Muscle of leg (tissue), 9 donors: ENCODE results near the gene KNDC1. TPM values are rescaled to one million over a fixed set of nuclear protein-coding genes. Genes with fewer than 3 reads are reported as not detected.

Experiments
- polyA plus RNA-seq, 8 donors: library from polyadenylated mRNA; unstranded; fragments of 120-200 nt; gene quantifications; one replicate each; pipeline versions ENCODE4 v1.2.1 to v1.2.3, GENCODE V29; 2013; ENCODE audit warnings: inconsistent platforms in 1 of 8, low replicate concordance in 1 of 8; ENCODE audit not compliant: insufficient read length in 8 of 8, insufficient read depth in 1 of 8
- total RNA-seq: library from RNA; stranded (reverse); fragments of 120-200 nt; gene quantifications from one replicate; pipeline ENCODE4 v1.2.4, GENCODE V29; 2013

The KNDC1 gene
- total and polyA plus RNA-seq, 9 donors = 1.5 to 9.8 (median 4.4) TPM

Other genes with a start within 250 kb of the KNDC1 start
- gene CFAP46, start 217.6 kb upstream of the KNDC1 start, total RNA-seq = 0.22 TPM
- 1 to 10 TPM in 1 of 8 donors, under 1 TPM in 7; 0.38 to 1.1 (median 0.67) TPM for gene CFAP46, start 217.6 kb upstream of the KNDC1 start, polyA plus RNA-seq
- 0.80 TPM for gene ADGRA1, start 72.3 kb upstream of the KNDC1 start, total RNA-seq
- 1 to 10 TPM; 2.6 to 3.5 (median 3.1) TPM for gene ADGRA1, start 72.3 kb upstream of the KNDC1 start, polyA plus RNA-seq
- not detected for gene UTF1, start 70.0 kb downstream of the KNDC1 start, total RNA-seq
- gene UTF1, start 70.0 kb downstream of the KNDC1 start, polyA plus RNA-seq = not detected
- gene VENTX, start 77.6 kb downstream of the KNDC1 start, total RNA-seq = 0.04 TPM
- gene VENTX, start 77.6 kb downstream of the KNDC1 start, polyA plus RNA-seq = under 1 TPM; 0.11 to 0.24 (median 0.17) TPM
- gene ADAM8, start 116.6 kb downstream of the KNDC1 start, total RNA-seq = 1.4 TPM
- gene ADAM8, start 116.6 kb downstream of the KNDC1 start, polyA plus RNA-seq = 1 to 10 TPM; 1.4 to 3.0 (median 2.0) TPM
- gene TUBGCP2, start 148.7 kb downstream of the KNDC1 start, total RNA-seq = 38.0 TPM
- gene TUBGCP2, start 148.7 kb downstream of the KNDC1 start, polyA plus RNA-seq = 10 to 100 TPM; 33.6 to 51.2 (median 39.8) TPM
- 22.3 TPM for gene ZNF511, start 148.7 kb downstream of the KNDC1 start, total RNA-seq
- gene ZNF511, start 148.7 kb downstream of the KNDC1 start, polyA plus RNA-seq = 10 to 100 TPM; 30.8 to 43.9 (median 37.4) TPM
- gene CALY, start 176.7 kb downstream of the KNDC1 start, total RNA-seq = not detected
- gene CALY, start 176.7 kb downstream of the KNDC1 start, polyA plus RNA-seq = under 1 TPM in 2 of 8 donors, not detected in 6; 0.08 to 0.16 TPM
- not detected for gene PRAP1, start 187.2 kb downstream of the KNDC1 start, total RNA-seq
- 1 to 10 TPM in 1 of 8 donors, under 1 TPM in 2, not detected in 5; 0.21 to 3.7 (median 0.36) TPM for gene PRAP1, start 187.2 kb downstream of the KNDC1 start, polyA plus RNA-seq
- gene FUOM, start 197.8 kb downstream of the KNDC1 start, total RNA-seq = 12.1 TPM
- 10 to 100 TPM in 1 of 8 donors, 1 to 10 TPM in 7; 5.6 to 11.7 (median 7.4) TPM for gene FUOM, start 197.8 kb downstream of the KNDC1 start, polyA plus RNA-seq
- gene ECHS1, start 213.1 kb downstream of the KNDC1 start, total RNA-seq = 109 TPM
- 100 to 1,000 TPM; 107 to 147 (median 128) TPM for gene ECHS1, start 213.1 kb downstream of the KNDC1 start, polyA plus RNA-seq
- 3.4 TPM for gene PAOX, start 219.0 kb downstream of the KNDC1 start, total RNA-seq
- gene PAOX, start 219.0 kb downstream of the KNDC1 start, polyA plus RNA-seq = 1 to 10 TPM; 2.7 to 4.9 (median 3.8) TPM
- 22.7 TPM for gene MTG1, start 233.9 kb downstream of the KNDC1 start, total RNA-seq
- 10 to 100 TPM; 34.0 to 52.3 (median 41.1) TPM for gene MTG1, start 233.9 kb downstream of the KNDC1 start, polyA plus RNA-seq